Central memory CD8-positive, alpha-beta T cell (primary cell): ENCODE results near the gene PNPLA7.
"Not testable (repeated sequence)": the region's sequence is repeated elsewhere in the genome, so short reads cannot be mapped to it uniquely, and the experiment has no call there.

Source experiments
- ATAC-seq: fragments of 150-1000 bp; cut with Tn5 transposase; replicated peaks from 2 replicates; pipeline ENCODE4 v1.10.0; 2022; ENCODE audit warnings: mild to moderate bottlenecking, moderate FRiP score, moderate number of reproducible peaks; ENCODE audit not compliant: poor library complexity, severe bottlenecking; ENCODE audit errors: extremely low read depth
- DNase-seq, 2 donors: peaks; one replicate each; pipeline ENCODE4 v3.0.0; 2021; ENCODE audit warnings: low spot score in 2 of 2
- H3K27ac Mint-ChIP-seq: one replicate; pipeline ENCODE4 v1.8.0; 2022; ENCODE audit warnings: low read depth, mild to moderate bottlenecking, moderate library complexity, mixed read lengths
- H3K27me3 Mint-ChIP-seq: one replicate; pipeline ENCODE4 v1.8.0; 2022; ENCODE audit warnings: mixed read lengths
- H3K36me3 Mint-ChIP-seq: one replicate; pipeline ENCODE4 v1.8.0; 2022; ENCODE audit warnings: mild to moderate bottlenecking, moderate library complexity, mixed read lengths; ENCODE audit not compliant: insufficient read depth
- H3K4me1 Mint-ChIP-seq: one replicate; pipeline ENCODE4 v1.8.0; 2022; ENCODE audit warnings: mixed read lengths
- H3K4me3 Mint-ChIP-seq: one replicate; pipeline ENCODE4 v1.8.0; 2022; ENCODE audit warnings: mild to moderate bottlenecking, moderate library complexity, mixed read lengths
- H3K9me3 Mint-ChIP-seq: one replicate; pipeline ENCODE4 v1.8.0; 2022; ENCODE audit warnings: mixed read lengths

Gene PNPLA7

GRCh38 chr9:137514691-137515337 is 35.4 kb downstream of the PNPLA7 start:
- no peak overlapping the region for H3K27ac Mint-ChIP-seq
- peaks cover 8% of the 10 kb centered on the region for H3K4me1 Mint-ChIP-seq
- ATAC-seq = no peak
- H3K4me3 Mint-ChIP-seq = no peak overlapping the region
- H3K27me3 Mint-ChIP-seq = no peaks in the 10 kb centered on the region
- no peak for DNase-seq
- H3K9me3 Mint-ChIP-seq = no peaks in the 10 kb centered on the region
- H3K36me3 Mint-ChIP-seq = no peaks in the 10 kb centered on the region

DNA sequence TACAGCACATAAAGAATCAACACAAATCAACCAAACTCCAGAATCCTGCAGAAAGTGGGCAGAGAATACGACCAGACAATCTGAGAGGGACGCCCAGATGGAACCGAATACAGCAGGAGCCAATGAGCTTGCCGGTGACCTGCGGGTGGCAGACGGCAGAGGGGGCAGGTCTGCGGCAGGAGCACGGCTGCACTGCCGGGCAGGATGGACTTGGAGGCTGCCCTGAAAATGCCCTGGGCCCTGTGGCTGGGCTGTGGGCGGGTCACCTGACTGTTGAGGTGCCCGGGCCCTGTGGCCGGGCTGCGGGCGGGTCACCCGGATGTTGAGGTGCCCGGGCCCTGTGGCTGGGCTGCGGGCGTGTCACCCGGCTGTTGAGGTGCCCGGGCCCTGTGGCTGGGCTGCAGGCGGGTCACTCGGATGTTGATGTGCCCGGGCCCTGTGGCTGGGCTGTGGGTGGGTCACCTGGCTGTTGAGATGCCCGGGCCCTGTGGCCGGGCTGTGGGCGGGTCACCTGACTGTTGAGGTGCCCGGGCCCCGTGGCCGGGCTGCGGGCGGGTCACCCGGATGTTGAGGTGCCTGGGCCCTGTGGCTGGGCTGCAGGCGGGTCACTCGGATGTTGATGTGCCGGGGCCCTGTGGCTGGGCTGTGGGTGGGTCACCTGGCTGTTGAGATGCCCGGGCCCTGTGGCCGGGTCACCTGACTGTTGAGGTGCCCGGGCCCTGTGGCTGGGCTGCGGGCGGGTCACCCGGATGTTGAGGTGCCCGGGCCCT is 36.2 kb downstream of the PNPLA7 start:
- not testable (repeated sequence) for ATAC-seq, H3K9me3 Mint-ChIP-seq, H3K36me3 Mint-ChIP-seq, H3K4me1 Mint-ChIP-seq, H3K27me3 Mint-ChIP-seq, DNase-seq, H3K4me3 Mint-ChIP-seq
- peak overlapping the region; percentile 51 for H3K27ac Mint-ChIP-seq

GRCh38 chr9:137513136-137513535 is 37.1 kb downstream of the PNPLA7 start:
- H3K4me3 Mint-ChIP-seq, DNase-seq, H3K27ac Mint-ChIP-seq, H3K36me3 Mint-ChIP-seq, ATAC-seq, H3K27me3 Mint-ChIP-seq, H3K9me3 Mint-ChIP-seq, H3K4me1 Mint-ChIP-seq: not testable (repeated sequence)

DNA sequence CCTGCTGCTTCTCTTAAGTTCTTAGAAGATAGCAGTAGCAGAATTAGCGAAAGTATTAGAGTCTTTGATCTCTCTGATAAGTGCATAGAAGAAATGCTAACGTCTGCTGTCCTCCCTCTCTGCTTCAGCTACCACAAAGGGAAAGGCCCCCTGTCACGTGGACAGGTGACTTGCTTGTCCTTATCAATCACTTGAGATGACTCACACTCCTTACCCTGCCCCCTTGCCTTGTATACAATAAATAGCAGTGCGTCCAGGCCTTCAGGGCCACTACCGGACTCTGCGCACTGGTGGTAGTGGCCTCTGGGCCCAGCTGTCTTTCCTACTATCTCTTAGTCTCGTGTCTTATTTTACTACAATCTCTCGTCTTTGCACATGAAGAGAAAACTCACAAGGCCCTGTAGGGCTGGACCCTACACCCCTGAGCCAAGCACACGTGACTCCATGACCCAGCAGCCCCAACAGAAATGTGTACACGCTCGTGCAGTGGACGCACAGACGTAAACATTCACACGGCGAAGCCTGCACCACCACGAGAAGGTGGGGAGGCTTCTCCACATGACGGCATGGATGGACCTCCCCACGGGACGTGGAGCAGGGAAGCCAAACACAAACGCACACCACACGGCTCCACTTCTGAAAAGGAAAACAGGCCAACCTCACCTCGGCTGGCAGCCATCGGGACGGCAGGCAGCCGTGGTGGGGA is 38.3 kb downstream of the PNPLA7 start:
- Mint-ChIP-seq H3K27me3 (no peaks in the 10 kb centered on the region), H3K9me3 (no peaks in the 10 kb centered on the region), H3K36me3 (no peaks in the 10 kb centered on the region), H3K27ac (no peak overlapping the region), H3K4me1 (peaks cover 8% of the 10 kb centered on the region), H3K4me3 (no peak overlapping the region)
- no peak for DNase-seq
- no peak for ATAC-seq

GRCh38 chr9:137511126-137511525 is 39.1 kb downstream of the PNPLA7 start:
- not testable (repeated sequence) for ATAC-seq, H3K27ac Mint-ChIP-seq, H3K9me3 Mint-ChIP-seq, H3K4me3 Mint-ChIP-seq, H3K4me1 Mint-ChIP-seq, H3K27me3 Mint-ChIP-seq, DNase-seq, H3K36me3 Mint-ChIP-seq

GRCh38 chr9:137509198-137509597 is 41.0 kb downstream of the PNPLA7 start:
- Mint-ChIP-seq H3K4me3 (no peak overlapping the region), H3K9me3 (no peaks in the 10 kb centered on the region), H3K4me1 (peaks cover 8% of the 10 kb centered on the region), H3K27me3 (no peaks in the 10 kb centered on the region), H3K27ac (no peak overlapping the region), H3K36me3 (no peaks in the 10 kb centered on the region)
- DNase-seq (no peak), ATAC-seq (no peak)

DNA sequence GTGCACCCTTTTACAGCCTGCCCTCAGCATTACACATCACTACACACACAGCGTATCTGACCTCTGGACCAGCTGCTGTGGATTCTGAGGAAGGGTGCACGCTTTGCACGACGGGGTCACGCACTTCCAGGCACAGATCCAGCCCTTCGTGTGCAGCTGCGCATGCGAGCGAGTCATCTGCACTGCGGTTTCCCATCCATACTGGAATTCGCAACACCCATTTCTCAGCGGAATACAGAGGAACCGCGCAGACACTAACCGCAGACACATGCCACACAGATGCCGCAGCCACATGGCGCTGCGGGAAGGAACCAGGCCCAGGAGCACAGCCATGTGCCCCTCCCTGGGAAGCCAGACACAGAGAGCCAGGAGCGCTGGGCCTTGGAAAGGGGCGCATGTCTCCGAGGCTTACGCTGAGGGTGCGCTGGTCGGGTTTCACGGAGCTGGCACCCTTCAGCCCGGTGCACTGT is 43.5 kb downstream of the PNPLA7 start:
- no peaks in the 10 kb centered on the region for H3K4me1 Mint-ChIP-seq
- no peaks in the 10 kb centered on the region for H3K9me3 Mint-ChIP-seq
- no peak for DNase-seq
- H3K36me3 Mint-ChIP-seq = peaks cover 13% of the 10 kb centered on the region
- no peak for ATAC-seq
- H3K27ac Mint-ChIP-seq = no peak overlapping the region
- H3K27me3 Mint-ChIP-seq = no peaks in the 10 kb centered on the region
- no peak overlapping the region for H3K4me3 Mint-ChIP-seq

GRCh38 chr9:137506274-137506673 is 43.9 kb downstream of the PNPLA7 start:
- no peak for ATAC-seq
- no peaks in the 10 kb centered on the region for H3K9me3 Mint-ChIP-seq
- no peaks in the 10 kb centered on the region for H3K4me1 Mint-ChIP-seq
- no peak overlapping the region for H3K27ac Mint-ChIP-seq
- DNase-seq = no peak
- peaks cover 16% of the 10 kb centered on the region for H3K36me3 Mint-ChIP-seq
- H3K27me3 Mint-ChIP-seq = no peaks in the 10 kb centered on the region
- H3K4me3 Mint-ChIP-seq = no peak overlapping the region

DNA sequence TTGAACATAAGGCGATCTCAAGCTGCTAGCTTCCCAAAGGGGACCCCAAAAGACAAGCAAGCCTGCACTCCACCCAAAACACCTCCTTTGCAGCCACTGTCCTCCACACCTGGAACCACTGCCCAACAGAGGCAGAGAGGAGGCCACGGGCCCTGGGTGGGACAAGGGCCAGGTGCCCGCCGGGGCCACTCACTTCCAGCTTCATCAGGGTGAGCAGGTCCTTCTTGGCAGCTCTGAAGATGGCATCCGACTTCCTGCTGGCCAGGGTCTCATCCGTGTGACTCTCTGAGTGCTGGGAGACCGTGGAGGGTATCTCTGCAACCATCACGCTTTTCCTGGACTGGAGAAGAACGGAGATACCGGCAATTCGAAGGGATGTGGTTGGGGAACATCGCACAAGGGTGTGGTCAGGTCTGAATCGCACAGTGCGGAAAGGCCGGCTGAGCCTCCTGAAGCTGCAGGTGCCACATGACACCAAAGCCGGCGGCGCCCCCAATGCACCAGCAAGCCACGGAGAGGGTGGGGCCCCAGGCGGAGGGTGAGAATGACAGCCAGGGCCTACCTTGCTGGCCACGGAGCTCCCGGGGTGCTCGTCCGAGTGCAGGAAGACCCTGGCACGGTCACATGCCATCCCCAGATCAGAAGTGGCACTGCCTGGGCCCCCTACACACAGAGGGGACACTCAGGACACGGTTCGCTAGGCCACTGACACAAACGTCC is 44.6 kb downstream of the PNPLA7 start:
- Mint-ChIP-seq H3K4me1 (no peaks in the 10 kb centered on the region), H3K27ac (no peak overlapping the region), H3K36me3 (peaks cover 16% of the 10 kb centered on the region), H3K4me3 (no peak overlapping the region), H3K27me3 (no peaks in the 10 kb centered on the region), H3K9me3 (no peaks in the 10 kb centered on the region)
- DNase-seq (no peak), ATAC-seq (no peak)

DNA sequence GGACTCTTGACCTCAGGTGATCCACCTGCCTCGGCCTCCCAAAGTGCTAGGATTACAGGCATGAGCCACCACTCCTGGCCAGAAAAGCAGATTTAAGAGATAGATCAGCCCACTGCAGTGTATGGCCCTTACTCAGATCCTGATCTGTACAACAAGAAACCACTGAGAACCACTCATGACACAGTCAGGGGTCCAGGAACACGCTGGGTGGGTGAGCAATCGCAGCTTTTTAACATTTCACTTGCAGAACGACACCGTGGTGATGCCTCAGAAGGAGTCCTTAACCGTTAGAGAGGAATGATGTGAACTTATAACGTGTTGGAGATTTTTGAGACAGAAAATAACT is 45.8 kb downstream of the PNPLA7 start:
- Mint-ChIP-seq H3K27ac (no peak overlapping the region), H3K36me3 (peaks cover 18% of the 10 kb centered on the region), H3K27me3 (no peaks in the 10 kb centered on the region), H3K4me1 (no peaks in the 10 kb centered on the region), H3K9me3 (no peaks in the 10 kb centered on the region), H3K4me3 (no peak overlapping the region)
- DNase-seq (no peak), ATAC-seq (no peak)

GRCh38 chr9:137502008-137502911 is 47.9 kb downstream of the PNPLA7 start:
- DNase-seq (no peak), ATAC-seq (no peak)
- Mint-ChIP-seq H3K4me1 (no peaks in the 10 kb centered on the region), H3K4me3 (peak overlapping the region; percentile 60), H3K27me3 (no peaks in the 10 kb centered on the region), H3K27ac (peak overlapping the region; percentile 96), H3K36me3 (peaks cover 18% of the 10 kb centered on the region), H3K9me3 (no peaks in the 10 kb centered on the region)

- ATAC-seq (no peak), DNase-seq (no peak)
- H3K9me3 Mint-ChIP-seq = no peaks in the 10 kb centered on the region
- no peaks in the 10 kb centered on the region for H3K27me3 Mint-ChIP-seq
- H3K36me3 Mint-ChIP-seq = peaks cover 18% of the 10 kb centered on the region
- no peaks in the 10 kb centered on the region for H3K4me1 Mint-ChIP-seq
- peak overlapping the region; percentile 96 for H3K27ac Mint-ChIP-seq
- H3K4me3 Mint-ChIP-seq = peak overlapping the region; percentile 60
Observed at GRCh38 chr9:137501457-137501856, 48.7 kb downstream of the PNPLA7 start.
